Upper lobe of right lung (tissue), 1 donor: ENCODE results near the gene HSD17B14. TPM values are rescaled to one million over a fixed set of nuclear protein-coding genes. Genes with fewer than 3 reads are reported as not detected.

Experiments used
- ATAC-seq: fragments of 200-7000 bp; cut with Tn5 transposase; one replicate; pipeline ENCODE4 v1.9.1; 2020; ENCODE audit warnings: mild to moderate bottlenecking, moderate library complexity
- DNase-seq: peaks from one replicate; pipeline ENCODE4 v3.0.0-alpha.2; 2020
- H3K27ac ChIP-seq: fragments of 200-600 bp; one replicate; pipeline ENCODE4 v1.8.0; 2022
- H3K27me3 ChIP-seq: fragments of 200-600 bp; one replicate; pipeline ENCODE4 v1.8.0; 2022; ENCODE audit warnings: mild to moderate bottlenecking
- H3K36me3 ChIP-seq: fragments of 200-600 bp; one replicate; pipeline ENCODE4 v1.8.0; 2022
- H3K4me1 ChIP-seq: fragments of 200-600 bp; one replicate; pipeline ENCODE4 v1.8.0; 2022
- H3K4me3 ChIP-seq: fragments of 200-600 bp; one replicate; pipeline ENCODE4 v1.8.0; 2022; ENCODE audit warnings: mild to moderate bottlenecking
- H3K9me3 ChIP-seq: fragments of 200-600 bp; one replicate; pipeline ENCODE4 v1.8.0; 2022
- intact Hi-C: fragments of 100-400 bp; cut with DNase I; formaldehyde crosslinking; loops from one replicate; pipeline ENCODE4 v1.11.0; 2022
- total RNA-seq: library from RNA; stranded (reverse); fragmentation: NEBNext Ultra II Directional; extraction: Animal tissue kit (Norgen Biotek cat#: 25700); gene quantifications from one replicate; pipeline ENCODE4 v1.2.1, GENCODE V29; 2021
- TF ChIP-seq, protein P1 (sequence below): fragments of 200-600 bp; IDR thresholded peaks from one replicate; pipeline ENCODE4 v1.8.0; 2022; ENCODE audit warnings: antibody characterized with exemption
- donor health status: DM: no; HTN: yes; CAD: no; lungs with severe emphysema.

HSD17B14 gene
- total RNA-seq, 1 donor from 2014 or later: 23.5 TPM

DNA sequence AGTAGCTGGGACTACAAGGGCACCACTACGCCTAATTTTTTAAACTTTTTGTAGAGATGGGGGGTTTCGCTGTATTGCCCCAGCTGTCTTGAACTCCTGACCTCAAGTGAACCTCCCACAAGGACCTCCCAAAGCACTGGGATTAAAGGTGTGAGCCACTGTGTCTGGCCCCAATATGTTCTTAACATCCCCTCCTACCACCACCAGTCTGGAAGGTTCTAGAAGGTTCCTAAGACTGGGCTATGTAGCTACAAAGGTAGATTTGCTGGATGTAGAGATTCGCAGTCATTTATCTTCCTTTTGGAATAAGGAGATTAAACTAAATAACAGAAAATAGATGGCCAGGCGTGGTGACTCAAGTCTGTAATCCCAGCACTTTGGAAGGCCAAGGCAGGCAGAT lies 5.3 kb downstream of the HSD17B14 start:
- Histone ChIP-seq H3K36me3 (peaks cover 14% of the 10 kb centered on the region), H3K4me1 (no peaks in the 10 kb centered on the region), H3K9me3 (no peaks in the 10 kb centered on the region), H3K27me3 (no peaks in the 10 kb centered on the region), H3K27ac (no peak overlapping the region), H3K4me3 (no peak overlapping the region)
- TF ChIP-seq, protein P1, sequence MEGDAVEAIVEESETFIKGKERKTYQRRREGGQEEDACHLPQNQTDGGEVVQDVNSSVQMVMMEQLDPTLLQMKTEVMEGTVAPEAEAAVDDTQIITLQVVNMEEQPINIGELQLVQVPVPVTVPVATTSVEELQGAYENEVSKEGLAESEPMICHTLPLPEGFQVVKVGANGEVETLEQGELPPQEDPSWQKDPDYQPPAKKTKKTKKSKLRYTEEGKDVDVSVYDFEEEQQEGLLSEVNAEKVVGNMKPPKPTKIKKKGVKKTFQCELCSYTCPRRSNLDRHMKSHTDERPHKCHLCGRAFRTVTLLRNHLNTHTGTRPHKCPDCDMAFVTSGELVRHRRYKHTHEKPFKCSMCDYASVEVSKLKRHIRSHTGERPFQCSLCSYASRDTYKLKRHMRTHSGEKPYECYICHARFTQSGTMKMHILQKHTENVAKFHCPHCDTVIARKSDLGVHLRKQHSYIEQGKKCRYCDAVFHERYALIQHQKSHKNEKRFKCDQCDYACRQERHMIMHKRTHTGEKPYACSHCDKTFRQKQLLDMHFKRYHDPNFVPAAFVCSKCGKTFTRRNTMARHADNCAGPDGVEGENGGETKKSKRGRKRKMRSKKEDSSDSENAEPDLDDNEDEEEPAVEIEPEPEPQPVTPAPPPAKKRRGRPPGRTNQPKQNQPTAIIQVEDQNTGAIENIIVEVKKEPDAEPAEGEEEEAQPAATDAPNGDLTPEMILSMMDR: no peak
- DNase-seq (no peak), ATAC-seq (no peak)
- intact Hi-C loops: loop anchor here (5.0 kb wide), 1 partner anchor 34 kb away; no protein-coding TSS in a partner anchor

DNA sequence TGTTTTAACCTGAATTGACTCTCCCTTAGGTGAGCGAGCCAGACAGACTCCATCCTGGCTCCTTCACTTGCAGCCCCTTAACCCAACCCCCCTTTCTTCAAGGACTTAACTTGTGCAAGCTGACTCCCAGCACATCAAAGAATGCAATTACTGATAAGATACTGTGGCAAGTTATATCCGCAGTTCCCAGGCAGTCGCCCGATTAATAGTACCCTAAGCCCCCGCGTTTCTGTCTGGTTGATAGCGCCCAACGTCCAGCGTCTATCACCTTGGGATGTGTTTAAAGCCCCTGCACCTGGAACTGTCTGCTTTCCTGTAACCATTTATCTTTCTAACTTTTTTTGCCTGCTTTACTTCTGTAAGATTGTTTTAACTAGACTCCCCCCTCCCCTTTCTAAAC lies 6.2 kb downstream of the HSD17B14 start:
- intact Hi-C loops: loop anchor here (5.0 kb wide), 1 partner anchor 33 kb away; no protein-coding TSS in a partner anchor
- peaks cover 14% of the 10 kb centered on the region for H3K36me3 ChIP-seq
- ATAC-seq (no peak), DNase-seq (no peak)
- no peaks in the 10 kb centered on the region for H3K9me3 ChIP-seq
- H3K27ac ChIP-seq: no peak overlapping the region
- H3K27me3 ChIP-seq: no peaks in the 10 kb centered on the region
- TF ChIP-seq, protein P1: no peak
- H3K4me3 ChIP-seq: no peak overlapping the region
- H3K4me1 ChIP-seq: no peaks in the 10 kb centered on the region

DNA sequence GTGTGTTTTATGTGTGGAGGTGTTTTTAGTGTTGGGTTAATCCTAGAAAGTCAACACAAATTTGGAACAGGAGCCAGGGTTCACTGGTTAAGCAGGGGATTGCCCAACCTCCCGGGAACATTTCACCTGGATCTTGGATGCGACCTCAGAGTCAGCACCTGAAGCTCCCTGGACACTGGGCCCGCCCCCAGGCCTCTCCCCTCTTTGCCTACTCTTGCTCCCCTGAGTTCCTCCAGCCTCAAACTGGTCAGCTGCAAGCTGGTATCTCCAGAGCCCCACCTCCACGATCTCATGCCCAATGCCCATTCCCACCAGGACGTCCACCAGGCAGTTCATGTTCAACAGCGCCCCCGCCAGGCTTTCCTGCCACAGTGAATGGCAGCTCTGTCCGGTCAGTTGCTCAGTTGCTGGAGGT lies 9.7 kb downstream of the HSD17B14 start:
- Histone ChIP-seq H3K4me1 (no peaks in the 10 kb centered on the region), H3K4me3 (no peak overlapping the region), H3K36me3 (peaks cover 7% of the 10 kb centered on the region), H3K9me3 (no peaks in the 10 kb centered on the region), H3K27ac (no peak overlapping the region), H3K27me3 (no peaks in the 10 kb centered on the region)
- TF ChIP-seq, protein P1: peak; percentile 24
- peak; percentile 80 for DNase-seq
- intact Hi-C loops: no loop called here
- peak; percentile 86 for ATAC-seq

DNA sequence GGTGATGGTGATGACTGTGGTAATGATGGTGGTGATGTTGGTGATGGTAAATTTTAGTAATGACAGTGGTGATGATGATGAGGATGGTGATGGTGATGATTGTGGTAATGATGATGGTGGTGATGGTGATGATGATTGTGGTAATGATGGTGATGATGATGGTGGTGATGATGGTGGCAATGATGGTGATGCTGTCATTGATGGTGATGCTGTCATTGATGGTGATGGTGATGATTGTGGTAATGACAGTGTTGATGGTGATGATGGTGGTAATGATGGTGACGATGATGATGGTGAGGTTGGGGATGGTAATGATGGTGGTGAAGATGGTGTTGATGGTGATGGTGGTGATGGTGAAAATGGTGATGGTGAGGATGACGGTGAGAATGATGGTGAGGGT lies 13.8 kb downstream of the HSD17B14 start:
- Histone ChIP-seq H3K9me3 (no peaks in the 10 kb centered on the region), H3K4me1 (peaks cover 15% of the 10 kb centered on the region), H3K36me3 (no peaks in the 10 kb centered on the region), H3K4me3 (no peak overlapping the region), H3K27ac (no peak overlapping the region), H3K27me3 (no peaks in the 10 kb centered on the region)
- intact Hi-C loops: no loop called here
- TF ChIP-seq, protein P1: no peak
- DNase-seq: no peak
- ATAC-seq: no peak

DNA sequence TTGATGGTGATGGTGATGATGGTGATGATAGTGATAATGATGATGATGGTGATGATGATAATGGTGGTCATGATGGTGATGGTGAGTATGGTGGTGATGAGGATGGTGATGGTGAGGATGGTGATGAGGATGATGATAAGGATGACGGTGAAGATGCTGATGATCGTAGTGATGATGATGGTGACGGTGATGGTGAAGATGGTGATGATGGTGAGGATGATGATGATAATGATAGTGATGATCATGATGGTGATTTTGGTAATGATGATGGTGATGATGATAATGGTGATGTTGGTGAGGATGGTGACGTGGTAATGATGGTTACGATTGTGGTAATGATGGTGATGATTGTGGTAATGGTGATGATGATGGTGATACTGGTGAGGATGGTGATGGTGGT lies 14.7 kb downstream of the HSD17B14 start:
- Histone ChIP-seq H3K9me3 (no peaks in the 10 kb centered on the region), H3K36me3 (no peaks in the 10 kb centered on the region), H3K27me3 (no peaks in the 10 kb centered on the region), H3K4me1 (peaks cover 15% of the 10 kb centered on the region), H3K4me3 (no peak overlapping the region), H3K27ac (no peak overlapping the region)
- TF ChIP-seq, protein P1: no peak
- ATAC-seq (no peak), DNase-seq (no peak)
- intact Hi-C loops: no loop called here

DNA sequence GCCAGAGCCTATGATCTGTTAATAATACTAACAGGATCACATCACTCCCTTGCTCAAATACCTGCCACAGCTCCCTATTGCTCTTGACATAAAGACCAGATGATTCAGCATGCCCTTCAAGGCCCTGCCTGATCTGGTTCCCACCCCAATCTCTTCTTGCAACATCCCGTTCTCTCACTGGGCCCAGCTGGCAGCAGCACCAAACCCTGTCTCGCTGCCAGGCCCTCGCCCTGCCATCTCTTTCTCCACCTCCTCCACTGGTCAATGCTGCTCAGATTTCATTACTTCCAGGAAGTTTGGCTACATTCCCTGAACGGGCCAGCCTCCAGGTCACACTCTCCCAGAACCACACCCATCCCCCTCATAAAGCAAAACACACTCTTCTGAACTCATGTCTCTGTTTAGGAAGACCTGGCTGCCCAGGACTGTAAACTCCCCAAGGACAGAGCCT lies 16.9 kb downstream of the HSD17B14 start:
- Histone ChIP-seq H3K4me3 (no peak overlapping the region), H3K4me1 (peaks cover 15% of the 10 kb centered on the region), H3K27ac (peak overlapping the region; percentile 77), H3K9me3 (no peaks in the 10 kb centered on the region), H3K36me3 (no peaks in the 10 kb centered on the region), H3K27me3 (no peaks in the 10 kb centered on the region)
- TF ChIP-seq, protein P1: no peak
- ATAC-seq (peak; percentile 90), DNase-seq (peak; percentile 93)
- intact Hi-C loops: no loop called here
